SK-N-SH treated with all-trans-retinoic acid at 6 μM for 48 hours (cell line): Measurements from ENCODE around the gene IQSEC2.

Experiments
- ATAC-seq: fragments of 200-7000 bp; cut with Tn5 transposase; 3 replicates; pipeline ENCODE4 v1.9.1; 2020; ENCODE audit warnings: mild to moderate bottlenecking, moderate library complexity
- ARNTL ChIP-seq: fragments of 450-650 bp; formaldehyde crosslinking; IDR thresholded peaks from 2 replicates; pipeline ENCODE4 v1.5.0; 2020; ENCODE audit warnings: low read depth, mild to moderate bottlenecking, moderate library complexity, borderline replicate concordance
- BACH2 ChIP-seq: fragments of 250-450 bp; sonication (Bioruptor Pico); IDR thresholded peaks from 2 replicates; pipeline ENCODE4 v1.9.0; 2021; ENCODE audit warnings: mild to moderate bottlenecking, borderline replicate concordance
- CREB5 ChIP-seq: fragments of 250-450 bp; sonication (Bioruptor Pico); IDR thresholded peaks from 2 replicates; pipeline ENCODE4 v1.5.1; 2020; ENCODE audit warnings: low read depth, mild to moderate bottlenecking, moderate library complexity
- CSDC2 ChIP-seq: fragments of 250-450 bp; sonication (Bioruptor Pico); IDR thresholded peaks from 2 replicates; pipeline ENCODE4 v1.5.0; 2020; ENCODE audit warnings: mild to moderate bottlenecking, moderate library complexity
- CSRNP3 ChIP-seq: fragments of 250-450 bp; sonication (Bioruptor Pico); IDR thresholded peaks from 2 replicates; pipeline ENCODE4 v1.5.1; 2021; ENCODE audit warnings: mild to moderate bottlenecking, moderate library complexity
- ESRRG ChIP-seq: fragments of 250-450 bp; sonication (Bioruptor Pico); IDR thresholded peaks from 2 replicates; pipeline ENCODE4 v1.6.1; 2021; ENCODE audit warnings: mild to moderate bottlenecking
- ISL1 ChIP-seq: fragments of 250-450 bp; sonication (Bioruptor Pico); IDR thresholded peaks from 2 replicates; pipeline ENCODE4 v2.1.2; 2022; ENCODE audit warnings: mild to moderate bottlenecking, moderate library complexity
- OSR1 ChIP-seq: fragments of 250-450 bp; sonication (Bioruptor Pico); IDR thresholded peaks from 2 replicates; pipeline ENCODE4 v1.8.0; 2022; ENCODE audit warnings: moderate library complexity, mild to moderate bottlenecking, inconsistent platforms
- PATZ1 ChIP-seq: fragments of 250-450 bp; sonication (Bioruptor Pico); IDR thresholded peaks from 2 replicates; pipeline ENCODE4 v1.8.0; 2020; ENCODE audit warnings: mild to moderate bottlenecking, moderate library complexity, borderline replicate concordance
- POU6F1 ChIP-seq: fragments of 250-450 bp; sonication (Bioruptor Pico); IDR thresholded peaks from 2 replicates; pipeline ENCODE4 v1.8.0; 2021; ENCODE audit warnings: low read depth, mild to moderate bottlenecking, moderate library complexity, borderline replicate concordance
- PPARA ChIP-seq: fragments of 250-450 bp; sonication (Bioruptor Pico); IDR thresholded peaks from 2 replicates; pipeline ENCODE4 v1.5.0; 2020; ENCODE audit warnings: mild to moderate bottlenecking, borderline replicate concordance
- RARB ChIP-seq: fragments of 250-450 bp; sonication (Bioruptor Pico); IDR thresholded peaks from 2 replicates; pipeline ENCODE4 v1.8.0; 2021; ENCODE audit warnings: mild to moderate bottlenecking, moderate library complexity
- SNAI2 ChIP-seq: fragments of 250-450 bp; sonication (Bioruptor Pico); IDR thresholded peaks from 2 replicates; pipeline ENCODE4 v1.5.0; 2020; ENCODE audit warnings: mild to moderate bottlenecking, moderate library complexity
- TCF4 ChIP-seq: fragments of 250-450 bp; sonication (Bioruptor Pico); IDR thresholded peaks from 2 replicates; pipeline ENCODE4 v1.8.0; 2021; ENCODE audit warnings: mild to moderate bottlenecking, moderate library complexity, borderline replicate concordance
- TOX ChIP-seq: fragments of 250-450 bp; sonication (Bioruptor Pico); IDR thresholded peaks from 2 replicates; pipeline ENCODE4 v1.8.0; 2021; ENCODE audit warnings: mild to moderate bottlenecking, moderate library complexity, borderline replicate concordance
- TSHZ2 ChIP-seq: fragments of 250-450 bp; sonication (Bioruptor Pico); IDR thresholded peaks from 2 replicates; pipeline ENCODE4 v1.5.0; 2020; ENCODE audit warnings: mild to moderate bottlenecking, moderate library complexity
- ZC3H10 ChIP-seq: fragments of 250-450 bp; sonication (Bioruptor Pico); IDR thresholded peaks from 2 replicates; pipeline ENCODE4 v1.5.1; 2021; ENCODE audit warnings: mild to moderate bottlenecking, moderate library complexity
- ZFP3 ChIP-seq: fragments of 250-450 bp; sonication (Bioruptor Pico); IDR thresholded peaks from 2 replicates; pipeline ENCODE4 v1.5.0; 2020; ENCODE audit warnings: mild to moderate bottlenecking, moderate library complexity
- ZFP30 ChIP-seq: fragments of 450-650 bp; formaldehyde crosslinking; IDR thresholded peaks from 2 replicates; pipeline ENCODE4 v1.5.0; 2022; ENCODE audit warnings: mild to moderate bottlenecking, moderate library complexity
- ZNF565 ChIP-seq: fragments of 450-650 bp; formaldehyde crosslinking; conservative IDR thresholded peaks from 2 replicates; pipeline ENCODE4 v1.5.0; 2020; ENCODE audit warnings: low read depth, mild to moderate bottlenecking, moderate library complexity
- ZNF70 ChIP-seq: fragments of 450-650 bp; formaldehyde crosslinking; IDR thresholded peaks from 2 replicates; pipeline ENCODE4 v1.5.0; 2020; ENCODE audit warnings: mild to moderate bottlenecking, moderate library complexity
- ZNF8 ChIP-seq: fragments of 450-650 bp; formaldehyde crosslinking; IDR thresholded peaks from 2 replicates; pipeline ENCODE4 v1.5.0; 2020; ENCODE audit warnings: mild to moderate bottlenecking, moderate library complexity

IQSEC2 gene

GRCh38 chrX:53318766-53319353, 37.5 kb upstream of the IQSEC2 start:
- no peak for TF ChIP-seq PATZ1 (CRISPR knock-in tag)
- no peak for TF ChIP-seq PPARA
- no peak for TF ChIP-seq RARB (CRISPR knock-in tag)
- TF ChIP-seq ZFP3, result no peak
- TF ChIP-seq SNAI2 (CRISPR knock-in tag), result no peak
- TF ChIP-seq POU6F1 (CRISPR knock-in tag), result no peak
- TF ChIP-seq ZNF8 (CRISPR knock-in tag), result no peak
- TF ChIP-seq CSDC2 (CRISPR knock-in tag), result no peak
- no peak for TF ChIP-seq ZNF70
- no peak for TF ChIP-seq TCF4 (CRISPR knock-in tag)
- no peak for TF ChIP-seq ZNF565 (CRISPR knock-in tag)
- TF ChIP-seq ZFP30 (CRISPR knock-in tag), result no peak
- TF ChIP-seq ARNTL (CRISPR knock-in tag), result no peak
- TF ChIP-seq ESRRG (CRISPR knock-in tag), result no peak
- no peak for TF ChIP-seq CSRNP3 (CRISPR knock-in tag)
- TF ChIP-seq BACH2 (CRISPR knock-in tag), result no peak
- TF ChIP-seq OSR1 (CRISPR knock-in tag), result no peak
- TF ChIP-seq ISL1 (CRISPR knock-in tag), result no peak
- no peak for TF ChIP-seq TSHZ2
- TF ChIP-seq ZC3H10 (CRISPR knock-in tag), result no peak
- TF ChIP-seq, all 23 proteins: peak for 0
- no peak for ATAC-seq

GRCh38 chrX:53317365-53318069, 36.1 kb upstream of the IQSEC2 start:
- TF ChIP-seq ARNTL (CRISPR knock-in tag), result no peak
- no peak for TF ChIP-seq ZNF565 (CRISPR knock-in tag)
- no peak for TF ChIP-seq PATZ1 (CRISPR knock-in tag)
- no peak for TF ChIP-seq OSR1 (CRISPR knock-in tag)
- no peak for TF ChIP-seq POU6F1 (CRISPR knock-in tag)
- TF ChIP-seq BACH2 (CRISPR knock-in tag), result no peak
- no peak for TF ChIP-seq CREB5 (CRISPR knock-in tag)
- TF ChIP-seq TOX (CRISPR knock-in tag), result no peak
- no peak for TF ChIP-seq ZC3H10 (CRISPR knock-in tag)
- no peak for TF ChIP-seq ZNF8 (CRISPR knock-in tag)
- TF ChIP-seq, all 23 proteins: peak for 0
- ATAC-seq, result peak; percentile 86
